Hematopoietic multipotent progenitor cell treated with erythropoietin and hydrocortisone succinate and interleukin-3 and kit ligand, for 6 days (in vitro differentiated cells): ENCODE results near the gene CP.

Experiments used
- DNase-seq: peaks from one replicate; pipeline ENCODE4 v3.0.0-alpha.2; 2015

Gene CP

DNA sequence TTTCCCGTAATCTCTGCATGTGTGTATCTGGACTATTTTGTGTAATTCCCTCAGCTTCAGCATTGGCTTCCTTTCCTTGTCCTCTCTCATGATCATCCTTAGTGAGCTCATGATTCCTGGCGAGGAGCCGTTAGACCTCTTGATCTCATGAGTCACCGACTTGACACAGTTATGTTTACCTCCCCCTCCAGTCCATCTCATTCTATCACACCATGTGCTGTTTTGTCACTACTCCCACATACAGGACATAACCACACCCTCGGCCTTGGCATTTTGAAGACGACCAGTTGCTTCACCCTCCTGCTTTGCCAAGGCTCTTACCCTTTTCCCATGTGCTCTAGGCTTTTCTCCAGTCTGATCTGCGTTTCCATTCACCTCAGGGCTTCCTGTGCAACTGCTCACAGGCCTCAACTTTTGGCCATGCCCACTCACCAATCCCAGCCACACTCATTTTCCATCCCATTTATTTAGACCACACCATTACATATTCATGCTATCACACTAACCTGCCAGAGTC lies 41.5 kb downstream of the CP start:
- DNase-seq: no peak

DNA sequence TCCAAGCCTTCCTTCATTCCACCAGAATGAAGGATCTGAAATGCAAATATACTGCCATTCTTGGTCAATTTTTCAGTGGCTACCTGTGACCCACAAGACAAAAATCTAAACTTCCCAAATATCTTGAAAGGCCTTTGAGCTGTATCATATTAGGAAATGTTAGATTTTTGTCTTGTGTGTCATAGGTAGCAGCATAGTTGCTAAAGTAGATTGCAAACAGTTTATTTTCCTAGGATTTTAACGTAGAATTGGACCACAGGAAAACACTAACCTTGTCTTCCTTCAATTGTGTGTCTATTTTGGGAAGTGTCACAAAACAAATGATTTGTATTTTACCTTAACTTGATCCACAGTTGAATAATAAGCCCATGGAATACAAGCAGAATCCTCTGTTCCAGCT lies 42.4 kb downstream of the CP start:
- no peak for DNase-seq

DNA sequence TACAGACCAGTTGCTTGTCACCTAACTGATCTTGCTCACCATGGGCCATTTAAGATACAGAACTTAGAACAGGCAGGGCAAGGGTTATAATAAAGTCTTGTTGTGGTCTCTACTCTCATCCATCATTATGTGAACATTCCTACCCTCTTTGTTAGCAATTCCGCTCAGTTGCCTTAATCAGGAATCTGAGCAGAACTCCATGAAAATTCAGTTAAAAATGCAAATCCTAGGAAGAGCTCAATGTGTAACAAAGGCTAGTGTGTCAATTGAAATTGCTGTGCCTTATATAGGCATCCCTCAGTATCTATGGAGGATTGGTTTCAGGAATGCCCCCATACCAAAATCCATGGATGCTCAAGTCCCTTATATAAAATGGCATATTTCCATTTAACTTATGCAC lies 44.5 kb downstream of the CP start:
- no peak for DNase-seq

DNA sequence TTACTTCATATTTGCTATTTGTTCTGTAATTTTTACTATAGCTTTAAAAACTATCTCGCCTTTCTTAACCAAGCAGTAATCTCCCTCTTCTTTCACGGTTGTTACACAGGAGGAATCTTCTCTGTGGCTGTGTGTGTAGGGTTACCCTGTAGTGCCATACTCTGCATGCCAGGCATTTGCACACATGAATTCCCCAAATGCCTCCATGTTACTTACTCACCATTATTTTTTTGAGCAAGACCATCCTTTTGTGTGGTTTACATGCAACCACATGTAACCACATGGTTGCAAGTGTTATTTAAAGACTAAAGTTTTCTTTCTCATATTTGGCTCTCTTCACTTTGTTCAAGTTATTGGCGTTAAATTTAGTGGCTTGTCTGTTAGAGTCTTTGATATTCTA lies 46.7 kb downstream of the CP start:
- no peak for DNase-seq

DNA sequence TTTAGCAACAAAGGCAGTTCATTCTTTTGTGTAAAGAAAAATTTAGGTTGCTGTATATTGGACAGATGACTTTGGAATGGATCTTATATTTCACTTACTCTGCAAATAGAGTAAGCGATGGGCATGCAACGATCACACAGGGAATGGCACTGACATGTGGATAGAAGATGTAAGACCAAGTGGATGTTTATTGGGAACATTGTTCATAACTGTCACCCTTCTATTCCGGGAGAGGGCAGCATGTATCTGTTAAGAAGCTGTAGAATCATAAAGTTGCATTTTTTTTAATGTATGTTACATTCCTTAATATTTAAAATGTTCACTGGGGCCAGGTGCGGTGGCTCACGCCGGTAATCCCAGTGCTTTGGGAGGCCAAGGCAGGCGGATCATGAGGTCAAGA lies 51.0 kb downstream of the CP start:
- DNase-seq: no peak

DNA sequence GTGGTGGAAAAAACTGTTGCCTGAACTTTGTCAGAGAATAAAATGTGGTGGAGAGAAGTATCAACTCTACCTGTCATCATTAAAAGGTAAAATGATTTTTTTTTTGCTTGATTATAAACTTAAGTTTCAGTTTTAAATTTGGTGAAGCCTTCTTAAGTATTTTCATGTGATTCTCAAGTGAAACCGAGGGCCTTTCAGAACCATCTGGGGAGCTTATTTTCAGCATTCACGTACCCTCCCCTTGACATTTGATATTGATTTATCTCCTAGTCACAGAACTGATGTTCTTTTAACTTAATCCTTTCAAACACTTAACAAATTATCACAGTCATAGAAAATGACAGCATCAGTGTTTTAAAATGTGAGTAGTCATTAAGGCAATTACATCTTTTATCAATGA lies 53.7 kb downstream of the CP start:
- no peak for DNase-seq

DNA sequence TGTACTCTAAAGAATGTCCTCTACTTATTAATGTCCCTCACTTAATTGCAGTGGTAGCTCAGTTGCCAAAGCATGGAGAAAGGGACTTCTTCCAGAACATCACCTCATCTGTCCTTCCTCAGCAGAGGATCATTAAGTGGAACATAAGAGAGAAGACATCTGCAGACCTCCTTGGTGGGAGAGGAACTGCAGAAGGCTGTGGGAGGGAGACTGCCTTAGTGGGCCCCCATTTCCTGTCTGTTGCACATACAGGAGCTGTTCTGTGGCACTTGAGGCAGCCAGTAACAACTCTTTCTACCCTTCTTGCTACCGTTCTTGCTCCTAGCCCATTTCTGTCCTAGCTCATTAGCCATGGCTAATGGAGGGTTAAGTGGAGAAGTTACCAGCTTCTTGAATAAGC lies 58.6 kb downstream of the CP start:
- peak; percentile 22 for DNase-seq

DNA sequence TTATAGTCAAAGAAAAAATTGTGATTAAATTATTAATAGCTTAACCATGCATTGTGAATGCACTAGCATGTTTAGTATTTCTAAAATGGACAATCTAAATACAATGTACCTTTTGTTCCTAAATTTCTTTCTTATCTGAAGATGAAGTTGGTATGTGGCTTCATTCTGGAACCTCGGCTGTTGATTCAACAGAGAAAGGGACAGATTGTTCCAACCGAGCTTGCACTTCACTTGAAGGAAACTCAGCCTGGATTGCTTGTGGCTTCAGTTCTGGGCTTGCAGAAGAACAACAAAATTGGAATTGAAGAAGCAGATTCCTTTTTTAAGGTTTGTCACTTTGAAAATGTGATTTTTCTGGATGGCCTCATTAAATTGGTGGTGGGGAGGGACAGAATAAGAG lies 59.6 kb downstream of the CP start:
- no peak for DNase-seq

DNA sequence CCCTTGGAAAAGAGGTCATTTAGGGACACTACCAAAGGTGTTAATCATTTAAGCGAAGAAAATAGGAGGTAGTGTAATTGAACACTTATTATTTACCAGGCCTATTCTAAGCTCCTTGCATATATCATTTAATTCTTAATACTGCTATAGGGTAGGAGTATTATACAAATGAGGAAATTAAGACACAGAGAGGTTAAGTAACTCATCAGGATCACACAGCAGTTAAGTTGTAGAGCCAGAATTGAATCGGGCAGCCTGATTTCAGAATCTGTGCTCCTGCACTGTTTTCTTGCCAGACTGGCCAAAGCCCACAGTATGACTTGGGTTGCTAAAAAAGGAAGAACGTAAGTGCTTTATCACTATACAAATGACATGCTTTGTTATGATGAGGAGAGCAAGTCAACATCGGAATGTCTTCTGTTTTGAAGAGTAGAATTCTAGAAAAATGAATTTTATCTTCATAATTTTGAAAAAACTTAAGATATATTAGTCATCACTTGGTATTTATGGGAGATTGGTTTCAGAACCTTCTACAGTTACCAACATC lies 60.8 kb downstream of the CP start:
- no peak for DNase-seq

DNA sequence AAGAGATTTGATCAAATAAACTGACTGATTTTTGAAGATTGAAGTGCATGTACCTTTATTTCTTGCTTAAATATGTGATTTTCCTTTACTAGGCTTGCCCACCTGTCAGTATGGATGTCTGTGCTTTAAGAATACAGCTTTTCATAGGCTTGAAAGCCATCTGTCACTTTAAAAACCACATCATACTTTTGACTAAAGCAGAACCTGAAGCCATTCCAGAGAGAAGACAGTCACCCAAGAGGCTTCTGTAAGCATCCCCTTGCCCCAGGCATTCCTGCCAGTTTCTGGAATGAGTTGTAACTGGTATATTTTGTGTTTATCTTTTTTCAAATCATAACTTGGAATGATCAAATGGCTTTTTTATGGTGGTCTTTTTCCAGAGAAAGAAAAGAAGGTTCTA lies 68.2 kb downstream of the CP start:
- no peak for DNase-seq

DNA sequence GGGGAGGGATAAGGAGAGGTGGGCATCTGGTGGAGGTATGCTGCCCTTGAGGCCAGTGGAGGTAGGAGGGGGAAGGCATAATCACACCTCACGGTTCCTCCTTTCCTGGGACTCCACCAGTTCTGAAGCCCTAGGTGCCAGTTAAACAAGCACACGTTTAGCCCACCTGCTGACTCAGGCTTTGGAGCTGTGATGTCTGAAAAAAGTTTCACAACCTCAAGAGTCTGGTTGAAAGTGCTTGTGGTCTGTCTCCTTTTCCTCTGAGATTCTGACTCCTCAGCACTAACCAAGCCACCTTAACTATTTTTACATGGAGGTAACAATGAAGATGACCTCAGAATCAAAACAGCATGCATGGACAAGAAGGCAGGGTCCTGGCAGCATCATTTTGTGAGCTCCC lies 69.2 kb downstream of the CP start:
- DNase-seq: no peak

DNA sequence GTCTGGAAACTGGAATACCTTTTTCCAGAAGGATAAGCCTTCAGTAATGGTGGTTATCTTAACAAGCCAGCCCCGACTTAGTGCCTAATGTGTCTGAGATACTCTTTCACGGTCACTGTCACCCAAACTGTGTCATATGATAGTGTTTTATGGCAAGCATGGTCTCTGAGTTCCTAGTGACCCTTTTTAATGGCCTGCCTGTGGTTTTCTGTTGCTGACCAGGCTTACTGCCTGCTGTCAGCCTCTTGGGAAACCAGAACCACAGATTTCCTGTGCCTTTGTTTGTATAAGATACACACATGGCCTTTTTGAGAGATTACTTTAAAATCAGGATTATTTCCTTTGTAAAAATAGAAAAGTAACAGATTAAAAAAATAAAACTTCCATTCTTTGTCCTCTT lies 69.8 kb downstream of the CP start:
- peak; percentile 52 for DNase-seq

DNA sequence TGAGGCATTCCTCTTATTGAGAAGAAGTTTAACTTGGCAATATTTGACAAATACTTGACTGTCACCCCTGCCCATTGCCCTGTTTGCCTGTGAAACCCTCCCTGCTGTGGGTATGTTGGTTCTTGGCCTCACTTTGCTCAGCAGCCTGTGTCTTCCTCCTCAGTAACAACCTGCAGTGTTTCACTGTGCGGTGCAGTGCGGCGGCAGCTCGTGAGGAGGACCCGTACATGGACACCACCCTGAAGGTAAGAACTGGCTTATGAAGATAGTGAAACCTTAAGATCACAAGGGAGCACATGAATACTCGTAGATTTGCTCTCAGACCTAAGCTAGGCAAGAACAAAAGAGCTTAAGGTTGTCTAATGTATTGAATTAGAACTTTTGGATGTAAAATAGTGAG lies 71.2 kb downstream of the CP start:
- DNase-seq: no peak

DNA sequence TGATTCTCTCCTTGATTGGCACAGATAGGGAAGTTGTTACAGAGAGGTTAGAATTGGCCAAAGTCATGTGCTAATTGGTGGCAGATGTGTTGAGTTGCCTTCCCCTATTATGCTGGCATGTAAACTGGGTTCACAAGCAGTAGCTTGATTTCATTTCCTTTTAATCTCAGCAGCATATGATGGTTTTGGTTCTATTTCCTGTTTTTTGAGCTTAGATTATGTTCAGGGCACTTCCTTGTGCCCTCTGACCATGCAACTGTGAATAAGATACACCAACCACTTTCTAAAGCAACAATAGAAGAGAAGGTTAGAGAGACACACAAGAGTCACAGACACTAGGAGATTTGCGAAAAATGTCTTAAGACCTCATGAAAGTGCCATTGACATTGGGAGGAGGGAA lies 75.7 kb downstream of the CP start:
- DNase-seq: peak; percentile 25

DNA sequence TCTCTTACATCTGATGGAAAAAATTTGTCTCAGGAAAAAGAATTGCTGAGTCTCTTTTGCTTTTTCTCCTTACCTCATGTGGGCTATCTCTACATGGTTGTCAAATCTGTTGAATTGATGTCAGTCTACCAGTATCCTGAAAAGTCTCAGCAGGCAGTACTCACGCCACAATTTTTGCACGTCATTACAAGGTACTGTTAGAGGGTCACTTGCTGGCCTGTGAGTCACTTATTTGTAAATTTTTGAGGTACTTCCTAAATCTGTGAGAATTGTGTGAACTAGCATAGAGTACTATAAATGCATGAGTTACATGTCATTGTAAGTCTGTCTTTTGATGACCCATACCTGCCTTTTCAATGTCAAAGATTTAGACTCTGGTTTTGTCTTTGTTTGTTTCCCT lies 76.3 kb downstream of the CP start:
- DNase-seq: no peak

DNA sequence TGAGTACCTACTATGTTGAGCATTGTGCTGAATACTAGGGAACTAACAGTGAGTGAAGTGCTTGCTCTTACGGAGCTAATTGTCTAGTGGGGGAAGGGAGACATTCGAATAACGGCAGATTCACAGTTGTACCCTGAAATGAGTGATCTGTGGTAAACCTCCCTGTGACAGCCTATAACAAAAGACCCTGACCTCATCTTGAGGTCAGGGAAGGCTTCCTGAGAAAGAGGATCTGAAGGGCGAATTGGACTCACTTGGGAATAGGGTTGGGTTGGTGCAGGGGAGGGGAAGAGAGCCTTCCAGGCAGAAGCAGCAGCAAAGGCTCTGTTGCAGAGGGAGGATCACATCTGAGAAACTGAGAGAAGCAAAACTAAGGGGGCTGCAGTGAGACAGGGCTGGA lies 78.9 kb downstream of the CP start:
- no peak for DNase-seq

DNA sequence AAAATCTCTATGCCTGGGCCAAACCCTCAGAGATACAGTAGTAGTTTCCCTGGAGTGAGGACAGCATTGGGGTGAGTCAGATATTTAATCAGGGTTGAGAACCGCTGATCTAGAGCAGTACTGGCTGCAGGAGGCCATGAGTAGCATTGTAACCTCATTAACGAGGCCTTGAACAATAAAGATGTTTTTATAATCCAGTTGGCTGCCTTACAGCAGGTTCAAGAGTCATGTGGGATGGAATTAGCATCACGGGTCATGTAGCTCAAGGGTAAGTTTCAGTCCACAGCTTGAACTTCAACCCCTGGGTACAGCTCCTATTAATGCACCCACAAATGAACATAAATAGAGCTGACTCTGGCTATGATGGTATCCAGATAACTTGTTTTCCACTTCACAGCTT lies 87.1 kb downstream of the CP start:
- DNase-seq: no peak

DNA sequence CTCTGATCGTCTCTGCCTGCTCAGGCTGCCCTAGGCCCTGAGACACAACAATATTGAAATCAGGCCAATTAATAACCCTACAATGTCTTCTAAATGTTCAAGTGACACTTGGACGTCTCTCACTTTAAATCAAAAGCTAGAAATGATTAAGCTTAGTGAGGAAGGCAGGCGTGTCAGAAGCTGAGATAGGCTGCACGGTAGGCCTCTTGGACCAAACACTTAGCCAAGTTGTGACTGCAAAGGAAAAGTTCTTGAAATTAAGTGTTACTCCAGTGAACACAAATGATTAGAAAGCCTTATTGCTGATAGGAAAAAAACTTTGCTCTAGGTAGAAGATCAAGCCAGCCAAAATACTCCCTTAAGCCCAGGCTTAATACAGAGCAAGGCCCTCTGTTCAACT lies 90.0 kb downstream of the CP start:
- DNase-seq: no peak

DNA sequence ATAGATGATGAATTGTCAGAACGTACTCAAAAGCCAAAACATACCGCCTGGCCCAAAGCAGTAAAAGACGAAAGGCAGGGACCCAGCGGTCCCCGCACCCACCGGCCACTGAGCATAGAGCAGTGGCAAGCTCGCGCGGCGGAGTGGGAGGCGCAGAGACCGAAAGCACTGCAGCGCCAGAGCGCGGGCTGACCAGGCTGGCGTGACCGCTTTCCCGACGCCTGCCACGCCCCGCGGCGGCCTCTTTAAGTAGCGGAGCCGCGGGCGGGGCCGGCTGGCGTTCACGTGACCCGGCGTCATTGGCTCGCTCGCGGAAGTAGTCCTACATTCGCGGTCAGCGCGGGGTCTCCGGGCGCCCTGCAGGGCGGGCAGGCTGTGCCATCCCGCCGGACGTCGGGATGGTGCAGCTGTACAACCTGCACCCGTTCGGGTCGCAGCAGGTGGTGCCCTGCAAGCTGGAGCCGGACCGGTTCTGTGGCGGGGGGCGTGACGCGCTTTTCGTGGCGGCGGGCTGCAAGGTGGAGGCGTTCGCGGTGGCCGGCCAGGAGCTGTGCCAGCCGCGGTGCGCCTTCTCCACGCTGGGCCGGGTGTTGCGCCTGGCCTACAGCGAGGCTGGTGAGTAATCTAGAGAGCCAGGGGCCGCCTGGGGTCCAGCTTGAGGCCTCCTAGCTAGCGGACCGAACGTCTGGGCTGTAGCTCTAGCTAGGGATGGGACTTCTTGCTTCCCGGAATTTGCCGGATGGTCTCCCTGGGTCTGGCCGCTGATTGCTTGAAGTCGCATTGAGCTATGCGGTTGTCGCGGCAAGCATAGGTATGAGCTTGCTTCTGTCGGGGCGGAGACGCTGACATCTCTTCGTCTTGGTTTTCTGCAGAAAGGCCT lies 92.1 kb downstream of the CP start, which contains the start of gene HPS3:
Gene HPS3 (plus strand): TSS at position 313 of the 880 bp plus-strand sequence. CDS start 86 bp downstream, at position 399.
- peak; percentile 95 for DNase-seq

DNA sequence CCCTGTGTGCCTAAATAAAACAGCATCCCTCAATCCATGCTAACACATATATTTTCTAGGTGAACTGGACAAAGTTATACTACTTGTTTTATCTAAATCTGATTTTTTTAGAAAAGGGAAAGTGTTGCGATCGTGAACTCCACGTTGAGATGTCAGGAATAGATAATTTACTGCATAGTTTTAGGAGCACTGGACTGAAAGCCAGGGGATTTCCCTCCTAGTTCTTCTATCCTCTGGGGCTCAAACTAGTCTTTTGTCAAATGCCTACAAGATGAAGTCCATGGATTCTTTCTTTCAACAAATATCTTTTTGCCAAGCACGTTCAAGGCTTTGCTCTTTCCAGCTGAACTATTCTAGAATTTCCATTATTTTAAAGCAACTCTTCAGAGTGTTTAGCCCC lies 92.8 kb downstream of the CP start:
- no peak for DNase-seq

DNA sequence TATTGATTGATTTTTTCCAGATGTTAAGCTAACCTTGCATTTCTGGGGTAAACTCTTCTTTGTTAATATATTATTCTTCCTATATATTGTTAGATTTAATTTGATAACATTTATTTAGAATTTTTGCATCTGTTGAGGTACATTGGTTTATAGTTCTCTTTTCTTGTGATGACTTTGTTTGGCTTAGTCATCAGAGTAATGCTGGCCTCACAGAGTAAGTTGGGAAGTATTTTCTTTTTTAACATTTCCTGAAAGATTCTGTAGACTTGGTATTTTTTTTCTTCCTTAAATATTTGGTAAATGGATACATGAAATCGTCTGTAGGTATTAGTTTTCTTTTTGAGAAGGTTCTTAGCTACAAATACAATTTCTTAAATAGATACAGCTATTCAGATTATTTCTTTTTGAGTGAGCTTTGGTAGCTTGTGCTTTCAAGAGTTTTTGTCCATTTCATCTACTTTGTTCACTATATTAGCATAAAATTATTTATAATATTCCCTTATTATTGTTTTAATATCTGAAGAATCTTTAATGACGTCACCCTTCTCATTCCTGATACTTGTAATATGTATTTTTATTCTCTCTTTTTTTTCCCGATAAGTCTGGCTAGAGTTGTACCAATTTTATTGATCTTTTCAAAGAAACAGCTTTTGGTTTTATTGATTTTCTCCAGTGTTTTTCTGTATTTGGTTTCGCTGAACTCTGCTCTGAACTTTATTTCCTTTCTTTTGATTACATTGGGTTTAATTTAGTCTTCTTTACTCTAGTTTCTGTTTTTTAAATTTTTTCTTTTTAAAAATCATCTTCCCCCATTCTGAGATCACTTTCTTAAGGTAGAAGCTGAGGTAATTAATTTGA lies 98.7 kb downstream of the CP start:
- no peak for DNase-seq
